Nucleus accumbens (tissue), 56 donors: Measurements from ENCODE around the gene NFATC2.
A peak's percentile ranks its signal among the peaks of the same experiment; 100 is the strongest.

Source experiments
- DNase-seq, 56 donors: peaks; one replicate each; lab custom pipeline; 2025; lab: John Stamatoyannopoulos, UW

NFATC2 gene

DNA sequence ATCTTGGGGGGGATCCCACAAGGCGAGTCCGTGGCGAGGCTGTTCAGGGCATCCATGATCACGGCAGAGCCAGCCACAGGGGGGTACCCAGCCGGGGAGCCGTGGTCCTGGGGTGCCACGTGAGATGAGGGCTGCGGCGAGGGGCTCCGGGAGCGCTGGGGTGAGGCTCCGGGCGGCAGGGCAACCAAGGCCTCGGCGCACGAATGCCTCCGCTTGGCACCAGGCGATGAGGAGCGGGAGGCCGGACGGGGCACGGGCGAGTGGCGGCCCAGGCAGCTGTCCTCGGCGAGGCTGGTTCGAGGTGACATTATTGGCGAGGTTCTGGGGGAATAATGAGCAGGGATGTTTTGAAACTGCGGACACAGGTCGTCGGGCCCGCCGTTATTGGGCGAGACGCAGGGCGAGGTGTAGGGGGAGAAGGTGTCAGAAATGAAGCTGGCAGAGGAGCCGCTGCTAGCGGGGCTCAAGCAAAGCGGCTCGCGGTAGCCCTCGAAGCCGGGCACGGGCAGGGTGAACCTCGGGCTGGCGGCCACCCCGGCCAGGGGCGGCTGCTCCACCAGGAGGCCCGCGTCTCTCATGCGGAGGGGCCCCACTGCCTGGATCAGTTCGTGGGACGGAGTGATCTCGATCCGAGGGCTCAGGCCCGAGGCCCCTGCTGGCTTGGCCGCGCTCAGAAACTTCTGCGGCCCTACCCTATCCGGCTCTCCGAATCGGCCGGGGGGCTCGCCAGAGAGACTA is 19.1 kb downstream of the NFATC2 start:
- no peak for DNase-seq

DNA sequence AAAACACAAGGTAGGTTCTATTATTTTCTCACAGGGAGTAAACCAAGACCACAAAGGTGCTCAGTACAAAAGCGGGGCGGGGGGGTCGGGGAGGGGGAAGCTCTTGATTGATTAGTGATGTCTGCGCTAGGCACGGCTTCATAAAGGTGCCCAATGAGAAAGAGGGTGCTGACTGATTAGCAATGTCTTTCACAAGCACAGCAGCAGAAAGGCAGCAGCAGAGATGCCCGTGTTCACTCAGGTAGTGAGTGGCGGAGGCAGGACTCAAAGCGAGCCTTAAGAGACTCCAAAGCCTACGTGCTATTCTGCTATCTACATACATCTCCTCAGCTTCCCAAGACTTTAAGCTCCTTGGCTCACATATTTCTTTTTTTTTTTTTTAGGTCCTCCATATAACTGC is 20.3 kb downstream of the NFATC2 start:
- DNase-seq: no peak

DNA sequence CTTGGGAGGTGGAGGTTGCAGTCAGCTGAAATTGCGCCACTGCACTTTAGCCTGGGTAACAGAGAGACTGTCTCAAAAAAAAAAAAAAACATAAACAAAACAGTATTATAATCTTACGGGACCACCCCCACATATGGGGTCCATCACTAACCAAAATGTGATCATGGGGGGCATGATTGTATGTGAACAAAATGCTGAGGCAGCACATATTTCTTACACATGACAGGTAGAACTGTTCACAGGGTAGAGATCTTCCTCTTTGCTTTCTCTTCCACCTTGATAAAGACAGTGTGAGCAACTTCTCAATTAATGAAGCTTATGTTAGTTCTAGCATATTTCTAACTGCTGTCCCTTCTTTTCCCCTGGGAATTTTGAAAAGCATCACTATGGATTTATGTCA is 24.7 kb downstream of the NFATC2 start:
- DNase-seq: no peak

- no peak for DNase-seq
Measured at GRCh38 chr20:51516855-51517254, 25.7 kb downstream of the NFATC2 start.

GRCh38 chr20:51514836-51515235 is 27.7 kb downstream of the NFATC2 start:
- DNase-seq: no peak

- DNase-seq: no peak
Measured at GRCh38 chr20:51514249-51514648, 28.3 kb downstream of the NFATC2 start.

DNA sequence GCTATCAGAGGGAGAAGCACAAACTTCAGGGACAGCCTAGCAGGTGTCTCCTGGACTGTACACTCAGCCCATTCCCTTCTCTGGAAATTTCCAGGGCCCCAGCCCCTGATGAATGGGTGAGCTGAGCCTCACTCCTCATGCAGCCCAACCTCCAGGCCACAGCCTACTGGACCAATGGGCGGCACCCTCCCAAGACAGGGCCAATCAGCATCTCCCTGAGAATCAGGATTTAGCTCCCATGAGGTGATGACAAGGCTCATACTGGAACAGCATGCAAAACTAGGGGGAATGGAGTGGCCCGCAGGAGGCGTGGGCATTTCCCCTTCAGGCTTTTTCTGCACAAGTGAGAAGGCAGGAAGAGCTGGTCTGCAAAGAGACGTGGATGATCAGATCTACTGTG is 29.0 kb downstream of the NFATC2 start:
- no peak for DNase-seq

GRCh38 chr20:51512645-51513044 is 29.9 kb downstream of the NFATC2 start:
- no peak for DNase-seq

GRCh38 chr20:51511861-51512619 is 30.5 kb downstream of the NFATC2 start:
- DNase-seq: no peak

DNA sequence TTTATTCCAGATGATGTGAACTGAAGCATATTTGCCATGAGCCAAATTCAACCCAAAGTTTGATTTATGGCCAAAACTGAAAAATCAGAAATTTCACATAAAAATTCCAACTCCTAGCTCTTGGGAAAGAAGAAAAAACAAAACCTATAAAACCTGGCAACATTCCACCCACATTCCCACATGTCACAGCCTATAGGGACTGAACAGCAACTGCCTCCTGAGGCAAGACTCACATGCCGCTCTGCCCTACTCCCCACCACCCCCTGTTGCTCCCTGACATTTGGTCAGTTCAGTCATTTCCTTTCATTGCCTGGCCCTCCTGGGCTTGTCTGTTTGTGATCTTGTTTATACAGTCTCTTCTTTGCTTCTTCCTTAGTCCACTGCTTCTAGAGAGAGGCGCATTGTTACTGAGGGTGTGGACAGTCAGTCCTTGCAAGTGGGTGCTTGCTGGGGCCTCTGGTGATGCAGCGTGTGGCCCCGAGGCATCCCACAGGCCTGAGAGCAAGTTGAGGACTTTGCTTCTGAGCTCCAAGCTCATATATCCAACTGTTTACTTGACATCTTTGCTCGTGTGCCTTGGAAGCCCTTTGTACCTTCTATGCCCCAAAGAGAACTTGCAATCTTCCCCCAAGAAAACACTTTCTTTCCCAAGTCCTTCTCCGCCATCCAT is 31.4 kb downstream of the NFATC2 start:
- no peak for DNase-seq

- DNase-seq: no peak
Measured at GRCh38 chr20:51510169-51510568, 32.4 kb downstream of the NFATC2 start.

GRCh38 chr20:51509208-51509607 is 33.3 kb downstream of the NFATC2 start:
- DNase-seq: no peak

GRCh38 chr20:51508780-51509179 is 33.7 kb downstream of the NFATC2 start:
- no peak for DNase-seq

GRCh38 chr20:51508158-51508557 is 34.4 kb downstream of the NFATC2 start:
- DNase-seq: no peak

DNA sequence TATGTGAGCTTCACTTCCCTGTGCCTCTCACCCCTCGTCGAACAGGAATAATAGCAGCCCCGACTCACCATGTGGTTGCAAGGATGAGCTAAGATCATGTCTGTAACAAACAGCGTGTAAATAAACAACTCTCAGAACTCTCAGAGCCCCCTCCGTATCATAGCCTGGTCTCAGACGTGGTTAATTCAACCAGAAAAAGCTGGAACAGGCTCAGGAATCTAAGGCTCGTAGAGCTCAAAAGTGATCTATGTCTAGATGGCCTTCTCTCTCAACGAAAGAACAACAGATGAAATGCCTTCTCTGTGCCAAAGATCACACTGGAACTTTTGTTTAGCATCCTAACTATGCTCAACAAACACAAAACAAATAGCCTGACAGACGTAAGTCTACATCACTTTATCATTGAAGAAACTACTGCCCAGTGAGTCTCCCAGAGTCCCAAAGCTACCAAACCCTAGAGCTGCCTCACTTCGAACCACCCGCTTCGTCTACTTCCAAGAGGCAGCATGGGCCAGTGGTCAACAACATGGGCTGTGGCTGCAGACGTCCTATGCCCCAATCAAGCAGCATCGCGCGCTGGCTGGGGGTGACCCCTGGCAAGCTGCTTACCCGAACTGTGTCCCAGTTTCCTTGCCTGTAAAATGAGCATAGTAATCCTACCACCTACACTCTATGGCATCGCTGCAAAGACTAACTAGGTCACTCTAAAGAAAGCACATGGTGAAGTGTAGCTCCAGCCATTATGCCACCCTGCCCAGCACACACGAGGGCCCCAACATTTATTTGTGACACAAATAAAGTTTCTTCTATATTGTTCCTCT is 35.1 kb downstream of the NFATC2 start:
- no peak for DNase-seq

- no peak for DNase-seq
Measured at GRCh38 chr20:51506527-51507215, 35.8 kb downstream of the NFATC2 start.

GRCh38 chr20:51505566-51505965 is 37.0 kb downstream of the NFATC2 start:
- no peak for DNase-seq

GRCh38 chr20:51503376-51503775 is 39.1 kb downstream of the NFATC2 start:
- no peak for DNase-seq

DNA sequence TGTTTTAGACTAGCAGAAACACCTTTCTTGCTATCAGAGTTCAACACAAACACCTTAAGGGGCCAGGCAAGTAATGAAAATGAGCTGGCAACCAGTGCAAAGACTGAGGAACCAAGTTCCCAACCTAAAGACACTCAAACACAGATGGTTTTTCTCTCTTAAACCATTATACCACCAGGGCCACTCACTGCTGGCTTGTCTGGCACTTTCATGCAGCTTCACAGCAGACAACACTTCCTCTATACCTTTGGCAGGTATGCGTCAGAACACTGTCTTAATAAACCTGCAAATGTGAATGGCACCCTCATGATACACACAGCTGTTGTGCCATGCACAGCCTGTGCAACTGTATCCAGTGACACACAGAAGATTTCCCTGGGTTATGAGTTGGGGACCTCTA is 41.6 kb downstream of the NFATC2 start:
- DNase-seq: no peak

DNA sequence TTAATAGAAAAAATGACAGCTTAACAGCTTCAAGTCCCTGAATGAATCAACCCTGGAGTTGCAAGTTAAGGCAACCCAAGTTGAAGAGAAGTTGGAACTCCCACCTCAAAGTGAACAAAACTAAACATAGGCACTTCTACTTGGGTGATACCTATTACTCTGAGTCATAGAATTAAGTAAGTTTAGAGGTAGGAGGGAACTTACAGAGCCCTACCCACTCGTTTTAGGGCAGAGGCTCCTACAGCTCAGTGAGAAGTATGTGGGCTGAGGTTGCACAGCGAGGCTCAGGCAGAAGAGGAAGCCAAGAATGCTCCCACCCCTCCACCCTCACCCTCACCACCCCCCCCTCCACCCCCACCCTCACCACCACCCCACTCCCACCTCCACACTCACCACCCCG is 42.2 kb downstream of the NFATC2 start:
- DNase-seq: peak in 12 of 56 donors; percentile 6 to 61 (median 36)
